Smooth muscle cell (in vitro differentiated cells): Measurements from ENCODE around the gene C16orf96. TPM values are rescaled to one million over a fixed set of nuclear protein-coding genes. Genes with fewer than 3 reads are reported as not detected.

Source experiments
- DNase-seq: peaks from one replicate; lab custom pipeline; 2025; ENCODE audit not compliant: unreplicated experiment; lab: John Stamatoyannopoulos, UW
- H2AFZ ChIP-seq: fragments of 200-600 bp; sonication (generic); 2 replicates; pipeline ENCODE4 v1.6.0; 2016; ENCODE audit warnings: antibody characterized with exemption, low read depth, mild to moderate bottlenecking
- H3F3A ChIP-seq: fragments of 200-600 bp; sonication (generic); 2 replicates; pipeline ENCODE4 v1.6.0; 2017; ENCODE audit warnings: antibody characterized with exemption, low read depth
- H3K27ac ChIP-seq: fragments of 200-600 bp; sonication (generic); 2 replicates; pipeline ENCODE4 v1.5.1; 2016; ENCODE audit warnings: low read depth, mild to moderate bottlenecking
- H3K27me3 ChIP-seq: fragments of 200-600 bp; sonication (generic); 2 replicates; pipeline ENCODE4 v1.6.1; 2016; ENCODE audit warnings: low read depth, mild to moderate bottlenecking
- H3K36me3 ChIP-seq: fragments of 200-600 bp; sonication (generic); 2 replicates; pipeline ENCODE4 v1.5.1; 2016; ENCODE audit warnings: low read depth
- H3K4me1 ChIP-seq: fragments of 200-600 bp; sonication (generic); 2 replicates; pipeline ENCODE4 v1.5.1; 2016; ENCODE audit warnings: low read depth
- H3K4me2 ChIP-seq: fragments of 200-600 bp; sonication (generic); 2 replicates; pipeline ENCODE4 v1.6.0; 2016; ENCODE audit warnings: mild to moderate bottlenecking
- H3K4me3 ChIP-seq: fragments of 200-600 bp; sonication (generic); 2 replicates; pipeline ENCODE4 v1.5.1; 2016; ENCODE audit warnings: mild to moderate bottlenecking
- H3K79me2 ChIP-seq: fragments of 200-600 bp; sonication (generic); 2 replicates; pipeline ENCODE4 v1.6.0; 2016; ENCODE audit warnings: low read depth, mild to moderate bottlenecking
- H3K9ac ChIP-seq: fragments of 200-600 bp; sonication (generic); 2 replicates; pipeline ENCODE4 v1.6.0; 2016; ENCODE audit warnings: low read depth
- H3K9me3 ChIP-seq: fragments of 200-600 bp; sonication (generic); replicated peaks from 2 replicates; pipeline ENCODE4 v1.5.1; 2016; ENCODE audit warnings: low read depth
- H4K20me1 ChIP-seq: fragments of 200-600 bp; sonication (generic); 2 replicates; pipeline ENCODE4 v1.6.0; 2016; ENCODE audit warnings: low read depth
- WGBS: methylation state at CpG from one replicate; pipeline ENCODE4 v1.1.7; 2016; ENCODE audit warnings: low lambda C conversion rate; 5-methylcytosine and 5-hydroxymethylcytosine counted together
- polyA plus RNA-seq: library from polyadenylated mRNA; unstranded; fragments of >200 nt; fragmentation: Nextera tagmentation; extraction: Ambion mirVana; gene quantifications from 2 replicates; pipeline ENCODE4 v1.2.1, GENCODE V29; 2016
- total RNA-seq: library from RNA; depleted of rRNA; stranded (reverse); fragments of >200 nt; gene quantifications from 2 replicates; pipeline ENCODE4 v1.2.3, GENCODE V29; 2014
- TF ChIP-seq, protein P1 (sequence below): fragments of 200-600 bp; sonication (generic); IDR thresholded peaks from 2 replicates; pipeline ENCODE4 v1.5.1; 2017; ENCODE audit warnings: borderline replicate concordance, mild to moderate bottlenecking, antibody characterized with exemption; ENCODE audit not compliant: insufficient read depth, poor library complexity, severe bottlenecking

The C16orf96 gene
- total and polyA plus RNA-seq, 2 experiments from 2014 or later, result 0.09 TPM; not detected in 1

DNA sequence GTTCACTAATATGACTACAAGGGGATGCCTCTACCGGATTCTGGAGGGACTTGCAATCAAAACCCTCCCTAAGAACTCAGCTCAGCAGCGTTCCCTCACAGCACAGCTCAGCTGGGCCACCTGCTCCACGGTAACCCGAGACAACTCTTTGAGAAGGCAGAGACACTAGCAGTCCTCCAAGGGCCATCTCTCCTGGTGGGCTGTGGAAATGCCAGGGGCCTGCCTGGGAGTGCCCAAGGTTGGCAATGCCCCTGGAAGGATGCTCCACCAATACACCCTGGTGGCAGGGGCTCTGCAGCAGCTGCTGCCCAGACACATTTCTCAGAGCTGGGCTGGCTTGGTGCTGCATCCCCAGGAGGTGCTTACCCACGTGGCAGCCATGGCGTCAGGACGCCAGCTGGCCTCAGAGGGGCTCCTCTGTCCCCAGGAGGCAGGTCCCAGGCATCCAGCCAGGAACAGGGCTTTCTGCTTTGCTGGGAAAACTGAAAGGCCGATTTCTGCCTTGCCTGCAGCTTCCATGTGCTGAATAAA, 34.0 kb upstream of the C16orf96 start:
- WGBS, result 80% methylated on average over 8 of the region's 8 CpGs
- peak overlapping the region; percentile 51 for H3K27ac ChIP-seq
- DNase-seq, result peak; percentile 29
- H3K4me1 ChIP-seq, result peaks cover 13% of the 10 kb centered on the region
- no peak overlapping the region for H3K9ac ChIP-seq
- no peaks in the 10 kb centered on the region for H3K27me3 ChIP-seq
- H3K36me3 ChIP-seq, result no peaks in the 10 kb centered on the region
- no peaks in the 10 kb centered on the region for H3F3A ChIP-seq
- no peak overlapping the region for H3K4me2 ChIP-seq
- H3K4me3 ChIP-seq, result no peak overlapping the region
- H2AFZ ChIP-seq, result no peak overlapping the region
- peaks cover 4% of the 10 kb centered on the region for H3K79me2 ChIP-seq
- TF ChIP-seq, protein P1, sequence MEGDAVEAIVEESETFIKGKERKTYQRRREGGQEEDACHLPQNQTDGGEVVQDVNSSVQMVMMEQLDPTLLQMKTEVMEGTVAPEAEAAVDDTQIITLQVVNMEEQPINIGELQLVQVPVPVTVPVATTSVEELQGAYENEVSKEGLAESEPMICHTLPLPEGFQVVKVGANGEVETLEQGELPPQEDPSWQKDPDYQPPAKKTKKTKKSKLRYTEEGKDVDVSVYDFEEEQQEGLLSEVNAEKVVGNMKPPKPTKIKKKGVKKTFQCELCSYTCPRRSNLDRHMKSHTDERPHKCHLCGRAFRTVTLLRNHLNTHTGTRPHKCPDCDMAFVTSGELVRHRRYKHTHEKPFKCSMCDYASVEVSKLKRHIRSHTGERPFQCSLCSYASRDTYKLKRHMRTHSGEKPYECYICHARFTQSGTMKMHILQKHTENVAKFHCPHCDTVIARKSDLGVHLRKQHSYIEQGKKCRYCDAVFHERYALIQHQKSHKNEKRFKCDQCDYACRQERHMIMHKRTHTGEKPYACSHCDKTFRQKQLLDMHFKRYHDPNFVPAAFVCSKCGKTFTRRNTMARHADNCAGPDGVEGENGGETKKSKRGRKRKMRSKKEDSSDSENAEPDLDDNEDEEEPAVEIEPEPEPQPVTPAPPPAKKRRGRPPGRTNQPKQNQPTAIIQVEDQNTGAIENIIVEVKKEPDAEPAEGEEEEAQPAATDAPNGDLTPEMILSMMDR, result no peak
- H4K20me1 ChIP-seq, result peaks cover 85% of the 10 kb centered on the region
- H3K9me3 ChIP-seq, result no peaks in the 10 kb centered on the region

DNA sequence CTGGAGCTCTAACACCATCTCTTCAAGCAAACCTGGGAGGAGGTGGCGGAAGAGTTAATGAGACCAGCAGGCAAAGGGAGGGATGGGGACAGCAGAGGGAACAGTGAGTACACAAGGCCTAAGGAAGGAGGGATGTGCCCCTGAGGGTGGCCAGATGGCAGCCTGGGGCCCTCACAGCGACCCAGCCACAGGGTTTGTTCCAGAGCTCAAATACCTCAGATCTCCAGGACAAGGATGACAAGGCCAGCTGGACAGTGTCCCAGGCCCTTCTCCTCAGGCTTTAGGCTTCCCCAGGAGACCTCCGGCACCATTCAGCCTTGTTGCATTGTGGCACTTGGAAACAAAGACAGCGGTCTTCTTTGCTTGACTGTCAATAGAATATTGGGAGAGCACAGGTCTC, 32.5 kb upstream of the C16orf96 start:
- no peak overlapping the region for H2AFZ ChIP-seq
- no peak overlapping the region for H3K4me3 ChIP-seq
- H3K4me2 ChIP-seq, result no peak overlapping the region
- H3K4me1 ChIP-seq, result peaks cover 13% of the 10 kb centered on the region
- DNase-seq, result no peak
- 91% methylated on average over 4 of the region's 4 CpGs for WGBS
- no peaks in the 10 kb centered on the region for H3F3A ChIP-seq
- TF ChIP-seq, protein P1, result no peak
- H3K27ac ChIP-seq, result peak overlapping the region; percentile 51
- no peak overlapping the region for H3K9ac ChIP-seq
- no peaks in the 10 kb centered on the region for H3K9me3 ChIP-seq
- no peaks in the 10 kb centered on the region for H3K27me3 ChIP-seq
- H4K20me1 ChIP-seq, result peaks cover 85% of the 10 kb centered on the region
- peaks cover 18% of the 10 kb centered on the region for H3K79me2 ChIP-seq
- H3K36me3 ChIP-seq, result no peaks in the 10 kb centered on the region

DNA sequence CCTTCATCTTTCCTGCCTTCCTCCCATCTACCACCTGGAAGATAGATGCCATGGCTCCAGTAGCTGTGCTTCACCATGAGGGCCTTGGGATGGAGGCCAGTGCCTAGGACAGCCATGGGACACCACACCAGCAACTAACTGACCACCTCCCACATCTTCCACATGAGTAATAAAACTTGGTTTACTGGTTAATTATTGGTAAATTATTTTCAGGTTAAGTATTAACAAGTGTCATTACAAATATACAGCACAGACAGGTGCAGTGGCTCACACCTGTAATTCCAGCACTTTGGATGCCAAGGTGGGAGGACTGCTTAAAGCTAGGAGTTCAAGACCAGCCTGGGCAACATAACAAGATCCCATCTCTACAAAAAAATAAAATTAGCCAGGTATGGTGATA, 31.6 kb upstream of the C16orf96 start:
- Histone ChIP-seq H3K27ac (no peak overlapping the region), H4K20me1 (peaks cover 85% of the 10 kb centered on the region), H3K36me3 (no peaks in the 10 kb centered on the region), H3K4me1 (peaks cover 19% of the 10 kb centered on the region), H2AFZ (no peak overlapping the region), H3K9ac (no peak overlapping the region), H3K4me3 (no peak overlapping the region), H3F3A (peaks cover 5% of the 10 kb centered on the region), H3K27me3 (no peaks in the 10 kb centered on the region), H3K79me2 (peaks cover 19% of the 10 kb centered on the region), H3K9me3 (no peaks in the 10 kb centered on the region), H3K4me2 (no peak overlapping the region)
- DNase-seq, result no peak
- TF ChIP-seq, protein P1, result no peak

DNA sequence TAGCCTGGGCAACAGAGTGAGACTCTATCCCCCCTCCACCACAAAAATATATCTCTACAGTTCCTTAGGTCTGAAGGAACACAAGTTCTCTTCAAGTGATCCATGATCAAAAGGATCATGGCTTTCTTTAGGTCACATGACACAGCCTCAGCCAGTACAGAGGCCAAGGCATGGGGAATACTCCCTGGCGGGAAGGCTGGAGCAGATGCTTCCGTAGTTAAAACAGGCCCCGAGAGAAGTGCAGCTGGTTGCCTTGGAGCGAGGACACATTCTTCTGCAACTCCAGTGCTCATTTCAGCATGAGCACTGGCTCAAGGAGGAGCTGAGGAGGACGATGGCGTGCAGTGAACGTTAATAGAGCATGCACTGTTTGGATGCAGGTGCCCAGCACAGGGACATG, 31.1 kb upstream of the C16orf96 start:
- Histone ChIP-seq H4K20me1 (peaks cover 86% of the 10 kb centered on the region), H3K4me2 (no peak overlapping the region), H3K79me2 (peaks cover 19% of the 10 kb centered on the region), H3K27ac (no peak overlapping the region), H3K9ac (no peak overlapping the region), H3K9me3 (no peaks in the 10 kb centered on the region), H3F3A (peaks cover 10% of the 10 kb centered on the region), H3K4me3 (no peak overlapping the region), H3K4me1 (peaks cover 24% of the 10 kb centered on the region), H3K36me3 (no peaks in the 10 kb centered on the region), H3K27me3 (no peaks in the 10 kb centered on the region), H2AFZ (no peak overlapping the region)
- 89% methylated on average over 7 of the region's 7 CpGs for WGBS
- TF ChIP-seq, protein P1, result no peak
- DNase-seq, result no peak
